IMR-90 (cell line): ENCODE data around the gene MOCS1.

Experiments used
- MAFK ChIP-seq: IDR thresholded peaks from 2 replicates; pipeline ENCODE4 v1.6.1; 2012; ENCODE audit warnings: low read depth, low read length, improper control_type of control experiment
- MAZ ChIP-seq: IDR thresholded peaks from 2 replicates; pipeline ENCODE4 v1.6.1; 2012; ENCODE audit warnings: low read depth, mild to moderate bottlenecking, low read length, improper control_type of control experiment, moderate library complexity, borderline replicate concordance
- MXI1 ChIP-seq: IDR thresholded peaks from 2 replicates; pipeline ENCODE4 v1.6.1; 2012; ENCODE audit warnings: low read depth, mild to moderate bottlenecking, low read length, moderate library complexity, borderline replicate concordance
- POLR2A ChIP-seq: IDR thresholded peaks from 2 replicates; pipeline ENCODE4 v1.6.1; 2012; ENCODE audit warnings: mild to moderate bottlenecking, low read depth, low read length
- RAD21 ChIP-seq: IDR thresholded peaks from 2 replicates; pipeline ENCODE4 v1.6.1; 2012; ENCODE audit warnings: low read length, improper control_type of control experiment
- RCOR1 ChIP-seq: IDR thresholded peaks from 2 replicates; pipeline ENCODE4 v1.6.1; 2012; ENCODE audit warnings: mild to moderate bottlenecking, low read length, improper control_type of control experiment; ENCODE audit not compliant: insufficient replicate concordance
- RFX5 ChIP-seq: IDR thresholded peaks from 2 replicates; pipeline ENCODE4 v1.8.0; 2012; ENCODE audit warnings: low read depth, mild to moderate bottlenecking, low read length, moderate library complexity
- SMC3 ChIP-seq: fragments of 150-350 bp; IDR thresholded peaks from 2 replicates; pipeline ENCODE4 v1.6.1; 2016; ENCODE audit warnings: low read depth, mild to moderate bottlenecking, antibody characterized with exemption, low read length, moderate library complexity
- TF ChIP-seq, protein P1 (sequence below): conservative IDR thresholded peaks from 2 replicates; pipeline ENCODE4 v1.5.1; 2012; ENCODE audit warnings: mild to moderate bottlenecking, low read depth, low read length, improper control_type of control experiment
- TF ChIP-seq, protein P2 (sequence below): fragments of 150-350 bp; IDR thresholded peaks from 2 replicates; pipeline ENCODE4 v1.6.1; 2017; ENCODE audit warnings: mild to moderate bottlenecking, antibody characterized with exemption, low read length, low read depth

DNA sequence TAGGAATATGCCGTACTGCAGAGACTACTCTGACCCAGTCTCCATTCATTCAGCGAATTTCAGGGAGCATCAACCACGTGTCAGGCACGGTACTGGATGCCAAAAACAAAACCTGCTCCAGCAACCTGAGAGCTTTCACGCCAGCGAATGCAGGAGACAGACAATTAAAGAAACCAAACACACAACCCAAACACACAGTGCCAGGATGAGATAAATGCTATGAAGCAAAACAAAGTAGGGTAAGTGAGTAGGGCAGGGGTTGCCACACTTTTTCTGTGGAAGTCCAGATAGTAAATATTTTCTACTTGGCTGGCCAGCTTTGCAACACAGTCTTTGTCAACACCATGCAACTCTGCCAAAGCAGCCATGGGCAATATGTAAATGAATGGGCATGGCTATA, 10.0 kb downstream of the MOCS1 start:
- TF ChIP-seq, protein P1, sequence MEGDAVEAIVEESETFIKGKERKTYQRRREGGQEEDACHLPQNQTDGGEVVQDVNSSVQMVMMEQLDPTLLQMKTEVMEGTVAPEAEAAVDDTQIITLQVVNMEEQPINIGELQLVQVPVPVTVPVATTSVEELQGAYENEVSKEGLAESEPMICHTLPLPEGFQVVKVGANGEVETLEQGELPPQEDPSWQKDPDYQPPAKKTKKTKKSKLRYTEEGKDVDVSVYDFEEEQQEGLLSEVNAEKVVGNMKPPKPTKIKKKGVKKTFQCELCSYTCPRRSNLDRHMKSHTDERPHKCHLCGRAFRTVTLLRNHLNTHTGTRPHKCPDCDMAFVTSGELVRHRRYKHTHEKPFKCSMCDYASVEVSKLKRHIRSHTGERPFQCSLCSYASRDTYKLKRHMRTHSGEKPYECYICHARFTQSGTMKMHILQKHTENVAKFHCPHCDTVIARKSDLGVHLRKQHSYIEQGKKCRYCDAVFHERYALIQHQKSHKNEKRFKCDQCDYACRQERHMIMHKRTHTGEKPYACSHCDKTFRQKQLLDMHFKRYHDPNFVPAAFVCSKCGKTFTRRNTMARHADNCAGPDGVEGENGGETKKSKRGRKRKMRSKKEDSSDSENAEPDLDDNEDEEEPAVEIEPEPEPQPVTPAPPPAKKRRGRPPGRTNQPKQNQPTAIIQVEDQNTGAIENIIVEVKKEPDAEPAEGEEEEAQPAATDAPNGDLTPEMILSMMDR = no peak
- TF ChIP-seq MAZ (no peak), MXI1 (no peak), POLR2A (no peak), RFX5 (no peak), MAFK (no peak), SMC3 (no peak), RCOR1 (no peak), RAD21 (no peak)
- TF ChIP-seq, protein P2, sequence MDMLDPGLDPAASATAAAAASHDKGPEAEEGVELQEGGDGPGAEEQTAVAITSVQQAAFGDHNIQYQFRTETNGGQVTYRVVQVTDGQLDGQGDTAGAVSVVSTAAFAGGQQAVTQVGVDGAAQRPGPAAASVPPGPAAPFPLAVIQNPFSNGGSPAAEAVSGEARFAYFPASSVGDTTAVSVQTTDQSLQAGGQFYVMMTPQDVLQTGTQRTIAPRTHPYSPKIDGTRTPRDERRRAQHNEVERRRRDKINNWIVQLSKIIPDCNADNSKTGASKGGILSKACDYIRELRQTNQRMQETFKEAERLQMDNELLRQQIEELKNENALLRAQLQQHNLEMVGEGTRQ = no peak
